Esophagus muscularis mucosa (tissue), 4 donors: ENCODE measurements around the gene ATP9A. TPM values are rescaled to one million over a fixed set of nuclear protein-coding genes. Genes with fewer than 3 reads are reported as not detected.

Experiments
- DNase-seq: peaks from one replicate; pipeline ENCODE4 v3.0.0-alpha.2; 2017; ENCODE audit errors: extremely low spot score
- H3K27ac ChIP-seq, 4 donors: fragments of 200-600 bp; sonication (generic); replicated peaks in 1 of 4; 1 replicate in 3 of 4; 2 replicates in 1 of 4; pipeline ENCODE4 v1.5.1; 2016 to 2019; ENCODE audit warnings: mild to moderate bottlenecking in 1 of 4
- H3K27me3 ChIP-seq, 4 donors: fragments of 200-600 bp; sonication (generic); one replicate each; pipeline versions ENCODE4 v1.5.1 to v1.6.0; 2016 to 2019
- H3K36me3 ChIP-seq, 4 donors: fragments of 200-600 bp; sonication (generic); one replicate each; pipeline ENCODE4 v1.5.1; 2016 to 2019
- H3K4me1 ChIP-seq, 4 donors: fragments of 200-600 bp; sonication (generic); one replicate each; pipeline ENCODE4 v1.5.1; 2016 to 2019
- H3K4me3 ChIP-seq, 4 donors: fragments of 200-600 bp; sonication (generic); 1 replicate in 2 of 4; 2 replicates in 2 of 4; pipeline ENCODE4 v1.5.1; 2016 to 2019; ENCODE audit warnings: mild to moderate bottlenecking in 4 of 4, moderate library complexity in 1 of 4
- H3K9me3 ChIP-seq, 4 donors: fragments of 200-600 bp; sonication (generic); 1 replicate in 3 of 4; 2 replicates in 1 of 4; pipeline ENCODE4 v1.5.1; 2016 to 2019
- EP300 ChIP-seq: sonication (generic); formaldehyde crosslinking; IDR thresholded peaks from one replicate; pipeline ENCODE4 v1.6.1; 2017; ENCODE audit warnings: antibody characterized with exemption
- POLR2A ChIP-seq: fragments of 450-650 bp; IDR thresholded peaks from one replicate; pipeline ENCODE4 v1.6.1; 2017; ENCODE audit warnings: antibody characterized with exemption, moderate library complexity, mild to moderate bottlenecking, low read depth
- POLR2AphosphoS5 ChIP-seq, 2 donors: sonication (generic); formaldehyde crosslinking; IDR thresholded peaks; one replicate each; pipeline ENCODE4 v1.6.1; 2017; ENCODE audit warnings: antibody characterized with exemption in 2 of 2
- WGBS: methylation state at CpG from one replicate; pipeline ENCODE4 v1.1.5; 2018; 5-methylcytosine and 5-hydroxymethylcytosine counted together
- intact Hi-C: fragments of 100-400 bp; cut with DNase I; formaldehyde crosslinking; loops from one replicate; pipeline ENCODE4 v1.15.1; 2023
- total RNA-seq, 4 donors: library from RNA; depleted of rRNA; stranded (reverse); fragments of >200 nt; gene quantifications; one replicate each; pipeline versions ENCODE4 v1.1.0 to v1.2.1, GENCODE V29; 2016
- TF ChIP-seq, protein P1 (sequence below), 3 experiments: fragments of 200-600 bp in 2 of 3; fragments of 450-650 bp in 1 of 3; sonication (generic) in 2 of 3; IDR thresholded peaks; one replicate each; pipeline ENCODE4 v1.5.1; 2017 to 2019; ENCODE audit warnings: antibody characterized with exemption in 3 of 3, mild to moderate bottlenecking in 2 of 3, moderate library complexity in 1 of 3

The ATP9A gene
- total RNA-seq, 4 donors from 2014 or later = 44.4 to 70.9 (median 56.0) TPM

DNA sequence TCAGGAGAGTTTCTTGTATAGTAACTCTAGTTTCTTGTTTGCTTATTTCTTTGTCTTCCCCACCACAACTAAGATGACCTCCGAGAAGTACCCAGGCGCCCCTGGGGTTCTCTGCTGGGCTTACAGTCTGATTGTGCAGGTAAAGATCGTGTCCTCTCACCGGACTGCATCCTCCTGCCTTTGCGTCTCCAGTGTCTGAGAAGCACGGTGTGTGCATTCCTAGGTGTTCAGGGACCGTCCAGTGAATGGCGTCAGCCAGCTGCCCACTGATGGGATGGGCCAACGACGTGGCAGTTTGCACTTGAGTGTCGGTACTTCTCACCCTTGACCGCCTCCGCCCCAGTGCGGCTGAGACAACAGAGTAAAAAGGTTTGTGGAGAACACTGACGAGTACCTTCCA is 169.6 kb downstream of the ATP9A start:
- Histone ChIP-seq H3K4me3 (no peak overlapping the region), H3K36me3 (peaks cover 0 to 56% (median 29%) of the 10 kb centered on the region in 4 donors), H3K4me1 (peaks cover 8 to 21% (median 20%) of the 10 kb centered on the region in 4 donors), H3K27me3 (no peaks in the 10 kb centered on the region), H3K9me3 (no peaks in the 10 kb centered on the region), H3K27ac (no peak overlapping the region)
- intact Hi-C loops = loop anchor here (10.0 kb wide), 2 partner anchors 144 to 614 kb away; no protein-coding TSS in a partner anchor
- no peak for DNase-seq
- TF ChIP-seq POLR2AphosphoS5 (IDR thresholded peaks at IDR 0.05) = no peak
- no peak for TF ChIP-seq POLR2A
- TF ChIP-seq, protein P1, sequence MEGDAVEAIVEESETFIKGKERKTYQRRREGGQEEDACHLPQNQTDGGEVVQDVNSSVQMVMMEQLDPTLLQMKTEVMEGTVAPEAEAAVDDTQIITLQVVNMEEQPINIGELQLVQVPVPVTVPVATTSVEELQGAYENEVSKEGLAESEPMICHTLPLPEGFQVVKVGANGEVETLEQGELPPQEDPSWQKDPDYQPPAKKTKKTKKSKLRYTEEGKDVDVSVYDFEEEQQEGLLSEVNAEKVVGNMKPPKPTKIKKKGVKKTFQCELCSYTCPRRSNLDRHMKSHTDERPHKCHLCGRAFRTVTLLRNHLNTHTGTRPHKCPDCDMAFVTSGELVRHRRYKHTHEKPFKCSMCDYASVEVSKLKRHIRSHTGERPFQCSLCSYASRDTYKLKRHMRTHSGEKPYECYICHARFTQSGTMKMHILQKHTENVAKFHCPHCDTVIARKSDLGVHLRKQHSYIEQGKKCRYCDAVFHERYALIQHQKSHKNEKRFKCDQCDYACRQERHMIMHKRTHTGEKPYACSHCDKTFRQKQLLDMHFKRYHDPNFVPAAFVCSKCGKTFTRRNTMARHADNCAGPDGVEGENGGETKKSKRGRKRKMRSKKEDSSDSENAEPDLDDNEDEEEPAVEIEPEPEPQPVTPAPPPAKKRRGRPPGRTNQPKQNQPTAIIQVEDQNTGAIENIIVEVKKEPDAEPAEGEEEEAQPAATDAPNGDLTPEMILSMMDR (IDR thresholded peaks at IDR 0.05) = no peak
- no peak for TF ChIP-seq EP300
- 95% methylated on average over 15 of the region's 15 CpGs for WGBS

DNA sequence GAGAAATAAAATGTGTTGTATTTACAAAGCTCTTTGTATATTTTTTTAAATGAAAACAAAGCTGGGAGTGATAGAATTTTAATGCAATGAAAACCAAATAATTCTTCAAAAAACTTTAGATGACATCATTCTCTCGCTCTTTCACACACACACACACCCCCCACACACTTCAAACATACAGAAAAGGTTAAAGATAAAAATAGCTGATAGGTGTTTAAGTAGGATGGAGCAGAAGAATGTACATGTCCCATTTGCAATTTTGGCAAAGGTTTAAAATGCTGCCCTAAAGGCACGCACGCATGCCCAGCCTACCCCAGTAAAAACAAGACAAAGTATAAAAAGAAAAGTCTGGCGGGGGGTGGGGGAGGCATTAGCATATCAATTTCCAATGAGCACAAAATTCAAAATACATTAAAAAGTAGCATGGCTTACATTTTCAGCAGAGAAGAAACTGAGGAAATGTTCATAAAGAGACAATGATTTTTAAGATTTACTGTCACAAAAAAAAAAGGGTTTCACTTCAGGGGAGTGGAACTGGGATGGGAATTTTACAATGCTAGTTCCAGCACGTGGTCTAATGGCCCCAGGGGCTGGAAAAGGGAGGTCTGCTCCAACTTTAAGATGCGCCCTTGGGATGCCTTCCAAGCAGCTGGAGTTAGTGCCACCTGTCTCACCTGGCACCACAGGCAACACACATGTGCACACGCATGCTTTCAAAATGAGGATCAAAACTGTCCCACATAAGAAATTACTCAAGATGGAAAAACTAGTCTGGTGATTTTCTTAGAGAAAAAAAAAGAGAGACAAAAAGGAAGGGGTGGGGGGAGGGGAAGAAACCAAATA is 170.6 kb downstream of the ATP9A start:
- no peak overlapping the region for H3K4me3 ChIP-seq
- peaks cover 8 to 24% (median 22%) of the 10 kb centered on the region in 4 donors for H3K4me1 ChIP-seq
- 69% methylated on average over 7 of the region's 7 CpGs for WGBS
- TF ChIP-seq, protein P1 (IDR thresholded peaks at IDR 0.05) = no peak
- TF ChIP-seq EP300 = no peak
- TF ChIP-seq POLR2A = no peak
- TF ChIP-seq POLR2AphosphoS5 (IDR thresholded peaks at IDR 0.05) = no peak
- intact Hi-C loops = loop anchor here (10.0 kb wide), 2 partner anchors 143 to 613 kb away; no protein-coding TSS in a partner anchor
- no peak overlapping the region for H3K27ac ChIP-seq
- no peaks in the 10 kb centered on the region for H3K27me3 ChIP-seq
- H3K9me3 ChIP-seq = no peaks in the 10 kb centered on the region
- peaks cover 0 to 46% (median 24%) of the 10 kb centered on the region in 4 donors for H3K36me3 ChIP-seq
- no peak for DNase-seq

DNA sequence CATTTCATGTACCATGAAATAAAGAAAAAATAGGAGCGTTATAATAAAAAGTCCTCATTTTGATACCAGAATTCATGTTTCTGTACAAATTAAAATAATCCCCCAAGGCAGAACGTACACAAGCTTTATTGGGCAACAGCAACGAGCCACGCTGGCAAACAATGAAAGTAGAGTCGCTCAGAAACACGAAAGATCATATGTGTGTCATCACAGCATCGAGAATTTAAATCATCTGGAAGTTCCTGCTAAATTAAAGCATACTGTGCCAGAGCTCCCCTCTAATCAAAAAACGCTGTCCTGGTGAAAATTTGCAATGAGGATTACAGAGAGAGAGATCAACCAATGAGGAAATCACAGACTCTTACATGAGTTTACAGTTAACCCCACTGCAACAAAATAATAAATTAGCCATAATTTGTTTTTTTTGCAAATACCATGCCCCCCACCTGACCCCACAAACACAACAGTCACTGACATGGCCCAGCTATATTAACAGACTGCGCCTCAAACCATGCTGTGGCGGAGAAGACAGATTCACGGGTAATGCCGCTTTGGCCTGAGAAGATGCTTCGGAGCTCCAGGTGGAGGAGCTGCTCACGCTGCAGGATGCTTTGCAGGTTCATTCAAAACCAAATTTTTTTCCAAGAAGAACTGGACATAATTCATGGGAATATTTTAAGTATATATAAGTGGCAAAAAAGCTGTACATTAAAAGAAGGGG is 171.4 kb downstream of the ATP9A start:
- H3K4me3 ChIP-seq = no peak overlapping the region
- WGBS = 85% methylated on average over 14 of the region's 14 CpGs
- no peaks in the 10 kb centered on the region for H3K27me3 ChIP-seq
- no peak for DNase-seq
- intact Hi-C loops = loop anchor here (10.0 kb wide), 2 partner anchors 142 to 612 kb away; no protein-coding TSS in a partner anchor
- H3K36me3 ChIP-seq = peaks cover 0 to 38% (median 24%) of the 10 kb centered on the region in 4 donors
- H3K4me1 ChIP-seq = peaks cover 8 to 24% (median 22%) of the 10 kb centered on the region in 4 donors
- no peak for TF ChIP-seq EP300
- TF ChIP-seq, protein P1 (IDR thresholded peaks at IDR 0.05) = no peak
- no peak for TF ChIP-seq POLR2A
- TF ChIP-seq POLR2AphosphoS5 (IDR thresholded peaks at IDR 0.05) = no peak
- H3K9me3 ChIP-seq = no peaks in the 10 kb centered on the region
- no peak overlapping the region for H3K27ac ChIP-seq

DNA sequence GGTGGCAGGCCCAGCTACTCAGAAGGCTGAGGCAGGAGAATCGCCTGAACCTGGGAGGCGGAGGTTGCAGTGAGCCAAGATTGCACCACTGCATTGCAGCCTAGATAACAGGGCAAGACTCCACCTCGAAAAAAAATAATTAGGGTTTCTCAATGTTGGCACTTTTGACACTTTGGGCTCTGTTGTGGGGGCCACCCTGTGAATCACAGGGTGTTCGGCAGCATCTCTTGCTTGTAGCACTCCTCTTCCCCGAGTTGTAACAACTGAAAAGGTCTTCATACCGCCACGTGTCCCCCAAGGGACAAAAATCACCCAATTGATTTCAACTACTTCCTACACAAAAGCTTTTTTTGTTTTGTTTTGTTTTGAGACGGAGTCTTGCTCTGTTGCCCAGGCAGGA is 172.4 kb downstream of the ATP9A start:
- no peaks in the 10 kb centered on the region for H3K9me3 ChIP-seq
- peak overlapping the region in 3 of 4 donors; percentile 39 to 62 (median 56) for H3K27ac ChIP-seq
- no peaks in the 10 kb centered on the region for H3K27me3 ChIP-seq
- H3K4me1 ChIP-seq = peaks cover 8 to 24% (median 22%) of the 10 kb centered on the region in 4 donors
- TF ChIP-seq POLR2AphosphoS5 (IDR thresholded peaks at IDR 0.05) (no peak), EP300 (no peak), POLR2A (no peak)
- TF ChIP-seq, protein P1 (IDR thresholded peaks at IDR 0.05) = no peak
- peaks cover 0 to 27% (median 16%) of the 10 kb centered on the region in 4 donors for H3K36me3 ChIP-seq
- DNase-seq = no peak
- WGBS = 87% methylated on average over 8 of the region's 8 CpGs
- H3K4me3 ChIP-seq = no peak overlapping the region
- intact Hi-C loops = loop anchor here (2.0 to 10.0 kb wide), 3 partner anchors 141 to 611 kb away; no protein-coding TSS in a partner anchor
